GM03348 (cell line): Measurements from ENCODE around the gene INTS4.
"Not testable (repeated sequence)": the region's sequence is repeated elsewhere in the genome, so short reads cannot be mapped to it uniquely, and the experiment has no call there.

Experiments used
- DNase-seq: peaks from one replicate; pipeline ENCODE4 v3.0.0; 2012; ENCODE audit warnings: low spot score

The INTS4 gene

GRCh38 chr11:78023426-78023825 lies 29.0 kb upstream of the INTS4 start:
- no peak for DNase-seq

GRCh38 chr11:78022397-78023396 lies 28.2 kb upstream of the INTS4 start, which contains the start of gene KCTD14:
Gene KCTD14, minus strand, starts transcription at chr11:78023276. Its CDS starts 27 bp downstream, at chr11:78023249.
- peak; percentile 50 for DNase-seq

GRCh38 chr11:78021611-78022010 lies 27.1 kb upstream of the INTS4 start:
- DNase-seq = no peak

GRCh38 chr11:78020246-78020645 lies 25.8 kb upstream of the INTS4 start:
- DNase-seq = no peak

GRCh38 chr11:78019808-78020207 lies 25.3 kb upstream of the INTS4 start:
- DNase-seq = no peak

- no peak for DNase-seq
Measured at GRCh38 chr11:78015878-78016277, 21.4 kb upstream of the INTS4 start.

GRCh38 chr11:78014937-78015520 lies 20.6 kb upstream of the INTS4 start:
- not testable (repeated sequence) for DNase-seq

GRCh38 chr11:78011301-78011700 lies 16.8 kb upstream of the INTS4 start:
- no peak for DNase-seq

GRCh38 chr11:78010755-78011154 lies 16.3 kb upstream of the INTS4 start:
- no peak for DNase-seq

- DNase-seq = no peak
Measured at GRCh38 chr11:78010304-78010703, 15.8 kb upstream of the INTS4 start.

- DNase-seq = no peak
Measured at GRCh38 chr11:78009062-78009461, 14.6 kb upstream of the INTS4 start.

- peak; percentile 73 for DNase-seq
Measured at GRCh38 chr11:78000193-78000592, 5.7 kb upstream of the INTS4 start.

- no peak for DNase-seq
Measured at GRCh38 chr11:77999446-78000030, 5.1 kb upstream of the INTS4 start.

GRCh38 chr11:77993902-77994301 lies 566 bp downstream of the INTS4 start:
- no peak for DNase-seq

- no peak for DNase-seq
Measured at GRCh38 chr11:77990981-77991380, 3.5 kb downstream of the INTS4 start.

GRCh38 chr11:77986456-77986855 lies 8.0 kb downstream of the INTS4 start:
- DNase-seq = not testable (repeated sequence)

- no peak for DNase-seq
Measured at GRCh38 chr11:77981346-77981947, 13.0 kb downstream of the INTS4 start.

GRCh38 chr11:77968337-77968736 lies 26.1 kb downstream of the INTS4 start:
- no peak for DNase-seq

GRCh38 chr11:77967753-77968152 lies 26.7 kb downstream of the INTS4 start:
- DNase-seq = no peak

- no peak for DNase-seq
Measured at GRCh38 chr11:77967121-77967520, 27.3 kb downstream of the INTS4 start.

GRCh38 chr11:77966338-77966737 lies 28.1 kb downstream of the INTS4 start:
- DNase-seq = no peak

- DNase-seq = no peak
Measured at GRCh38 chr11:77959434-77959833, 35.0 kb downstream of the INTS4 start.
